NT2/D1 (cell line): ENCODE results near the gene HS6ST1.

Experiments
- DNase-seq: peaks from one replicate; pipeline ENCODE4 v3.0.0-alpha.2; 2011; ENCODE audit warnings: low read depth, low spot score
- H3K27me3 ChIP-seq: 2 replicates; pipeline ENCODE4 v1.6.0; 2011; ENCODE audit warnings: mild to moderate bottlenecking; ENCODE audit not compliant: insufficient read length, insufficient read depth
- H3K36me3 ChIP-seq: 2 replicates; pipeline ENCODE4 v1.6.1; 2011; ENCODE audit warnings: mild to moderate bottlenecking, low read length, mixed read lengths; ENCODE audit not compliant: insufficient read depth, insufficient read length
- H3K4me1 ChIP-seq: 2 replicates; pipeline ENCODE4 v1.5.1; 2011; ENCODE audit not compliant: insufficient read depth, insufficient read length
- H3K4me3 ChIP-seq: 2 replicates; pipeline ENCODE4 v1.5.1; 2011; ENCODE audit warnings: low read depth; ENCODE audit not compliant: insufficient read length
- H3K9ac ChIP-seq: 2 replicates; pipeline ENCODE4 v1.6.0; 2011; ENCODE audit warnings: low read depth; ENCODE audit not compliant: insufficient read length
- H3K9me3 ChIP-seq: 2 replicates; pipeline ENCODE4 v1.5.1; 2011; ENCODE audit warnings: mild to moderate bottlenecking, low read length; ENCODE audit not compliant: insufficient read depth
- SUZ12 ChIP-seq: IDR thresholded peaks from 2 replicates; pipeline ENCODE4 v1.6.1; 2011; ENCODE audit not compliant: insufficient read length, insufficient read depth; ENCODE audit errors: extremely low read depth
- YY1 ChIP-seq: IDR thresholded peaks from 2 replicates; pipeline ENCODE4 v1.6.1; 2011; ENCODE audit not compliant: insufficient read length, insufficient read depth
- ZNF274 ChIP-seq: IDR thresholded peaks from 2 replicates; pipeline ENCODE4 v1.6.1; 2011; ENCODE audit warnings: mild to moderate bottlenecking, low read depth, low read length

Gene HS6ST1

DNA sequence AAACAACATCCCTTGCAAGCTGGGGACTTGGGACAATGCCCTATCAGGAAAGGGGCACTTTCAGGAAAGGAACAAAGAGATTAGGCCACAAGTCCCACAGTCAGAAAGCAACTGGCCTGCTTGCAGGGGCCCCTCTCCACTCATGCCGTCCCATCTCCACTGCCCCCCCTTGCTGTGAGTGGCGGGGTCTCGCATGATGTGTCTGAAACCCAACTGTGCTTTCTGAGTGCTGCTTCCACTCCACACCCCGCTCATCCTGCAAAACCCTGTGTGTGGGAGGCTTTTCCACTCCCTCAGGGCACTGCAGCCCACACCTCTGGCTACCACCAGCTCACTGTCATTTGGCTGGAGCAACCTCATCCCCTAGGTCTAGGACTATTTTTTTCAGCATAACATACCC lies 7.9 kb downstream of the HS6ST1 start:
- no peak for TF ChIP-seq SUZ12
- TF ChIP-seq ZNF274 = no peak
- no peak for TF ChIP-seq YY1
- Histone ChIP-seq H3K27me3 (no peaks in the 10 kb centered on the region), H3K4me3 (no peak overlapping the region), H3K9me3 (no peaks in the 10 kb centered on the region), H3K4me1 (peaks cover 52% of the 10 kb centered on the region), H3K36me3 (peaks cover 98% of the 10 kb centered on the region), H3K9ac (no peak overlapping the region)
- no peak for DNase-seq

DNA sequence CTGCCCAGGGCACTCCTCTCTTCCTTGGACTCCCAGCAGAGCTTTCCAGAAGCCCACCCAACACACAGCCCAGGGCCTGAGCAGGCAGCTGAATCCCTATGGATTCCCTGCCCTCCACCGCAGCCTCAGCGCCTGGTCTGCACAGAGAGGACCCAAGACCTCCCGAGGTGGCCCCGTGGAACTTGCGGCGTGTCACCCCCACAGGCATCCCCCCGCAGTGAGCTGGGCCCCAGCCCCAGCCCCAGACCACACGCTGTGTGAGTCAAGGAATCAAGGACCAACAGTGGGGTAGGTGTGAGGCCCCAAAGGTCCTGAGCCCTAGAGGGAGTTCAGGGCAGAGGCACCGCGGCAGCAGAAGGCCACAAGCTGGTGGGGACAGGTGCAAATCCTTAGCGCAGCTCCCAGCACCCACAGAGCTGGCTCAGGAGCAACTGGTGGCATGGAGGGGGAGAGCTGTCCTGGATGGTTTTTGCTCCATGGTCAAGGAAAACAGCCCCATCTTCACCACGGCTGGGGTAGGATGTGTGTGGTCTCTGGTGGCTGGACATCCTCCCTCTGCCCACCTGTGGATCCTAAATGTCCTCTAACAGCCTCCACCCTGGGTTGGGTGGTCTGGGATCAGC lies 8.5 kb downstream of the HS6ST1 start:
- Histone ChIP-seq H3K27me3 (no peaks in the 10 kb centered on the region), H3K36me3 (peaks cover 97% of the 10 kb centered on the region), H3K4me3 (no peak overlapping the region), H3K4me1 (peaks cover 52% of the 10 kb centered on the region), H3K9me3 (no peaks in the 10 kb centered on the region), H3K9ac (no peak overlapping the region)
- DNase-seq = no peak
- TF ChIP-seq YY1 (no peak), ZNF274 (no peak), SUZ12 (no peak)

DNA sequence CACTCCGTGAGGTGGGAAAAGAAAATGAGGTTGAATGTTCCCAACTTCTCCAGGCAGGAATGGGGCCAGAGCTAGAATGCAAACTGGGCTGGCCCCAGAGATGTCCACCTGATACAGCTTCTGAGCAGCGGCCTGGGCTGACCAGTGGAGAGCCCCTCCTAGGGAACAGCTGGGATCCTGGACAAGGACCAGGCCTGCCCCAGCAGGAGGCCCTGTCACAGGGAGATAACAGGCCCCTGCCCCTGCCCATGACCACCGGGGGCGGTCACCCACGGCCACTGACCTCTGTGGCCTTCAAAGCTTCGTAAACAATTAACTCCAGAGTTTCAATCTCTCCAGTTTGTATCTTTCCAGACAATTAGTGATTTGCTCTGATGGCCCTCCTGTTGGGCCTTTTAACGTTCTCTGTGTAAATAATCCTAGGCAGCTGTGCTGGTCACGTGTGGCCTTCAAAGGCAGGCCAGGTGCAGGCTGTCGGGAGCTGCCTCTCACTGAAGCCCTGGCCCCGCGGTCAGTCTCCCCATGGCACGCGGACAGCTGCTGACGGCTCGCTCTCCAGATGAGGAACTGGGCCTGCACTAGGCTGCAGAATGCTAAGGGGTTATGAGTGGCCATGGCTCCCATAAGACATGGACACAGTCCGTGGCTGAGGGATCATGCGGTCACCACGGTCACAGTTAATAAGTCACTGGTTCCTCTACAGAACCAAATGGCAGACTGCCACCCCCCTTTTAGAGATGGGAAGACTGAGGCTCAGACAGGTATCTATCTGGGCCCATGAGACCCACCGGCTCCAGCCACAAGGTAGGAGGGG lies 9.2 kb downstream of the HS6ST1 start:
- Histone ChIP-seq H3K4me1 (peaks cover 52% of the 10 kb centered on the region), H3K36me3 (peaks cover 94% of the 10 kb centered on the region), H3K4me3 (no peak overlapping the region), H3K9ac (no peak overlapping the region), H3K27me3 (no peaks in the 10 kb centered on the region), H3K9me3 (no peaks in the 10 kb centered on the region)
- DNase-seq = no peak
- TF ChIP-seq YY1 = no peak
- TF ChIP-seq SUZ12 = no peak
- no peak for TF ChIP-seq ZNF274

DNA sequence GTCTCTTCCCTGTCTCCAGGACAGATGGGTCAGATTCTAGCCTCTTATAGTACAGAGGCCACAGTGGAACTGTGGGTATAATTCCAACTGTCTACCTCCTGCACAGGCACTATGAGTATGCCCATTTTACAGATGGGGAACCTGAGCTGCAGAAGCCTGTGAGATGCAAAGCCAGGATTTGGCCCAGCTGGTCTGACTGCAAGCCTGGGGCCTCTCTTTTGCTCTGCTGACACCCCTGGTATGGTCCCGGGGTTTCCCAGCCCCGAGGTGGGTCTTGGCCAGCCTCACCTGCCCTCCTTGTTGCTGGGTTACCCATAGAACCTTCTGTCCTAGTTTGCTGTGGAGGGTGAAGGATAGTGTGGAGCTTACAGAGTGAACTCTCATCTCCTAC lies 9.8 kb downstream of the HS6ST1 start:
- no peaks in the 10 kb centered on the region for H3K9me3 ChIP-seq
- no peak overlapping the region for H3K9ac ChIP-seq
- H3K36me3 ChIP-seq = peaks cover 94% of the 10 kb centered on the region
- no peaks in the 10 kb centered on the region for H3K27me3 ChIP-seq
- no peak for DNase-seq
- H3K4me1 ChIP-seq = peaks cover 46% of the 10 kb centered on the region
- TF ChIP-seq YY1 (no peak), ZNF274 (no peak), SUZ12 (no peak)
- H3K4me3 ChIP-seq = no peak overlapping the region

DNA sequence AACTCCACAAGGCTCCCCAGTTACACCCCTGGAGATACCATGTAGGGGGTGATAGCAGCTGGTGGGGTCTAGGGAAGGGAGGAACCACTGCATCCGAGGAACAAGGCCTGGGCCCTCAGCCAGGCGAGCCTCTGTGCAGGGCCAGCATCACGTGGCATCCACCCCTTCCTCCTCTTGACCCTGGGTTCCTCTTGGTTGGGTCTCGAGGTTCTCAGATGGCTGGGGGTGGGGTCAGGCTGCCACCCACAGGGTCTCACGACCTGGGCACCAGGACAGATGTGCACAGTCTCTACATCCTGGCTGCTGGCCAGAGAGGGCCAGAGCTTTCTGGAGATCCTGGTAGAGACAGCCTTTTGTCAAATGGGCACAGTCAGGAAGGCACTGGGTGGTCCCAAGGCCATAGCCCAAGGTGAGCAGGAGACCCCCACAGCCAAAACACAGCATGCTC lies 10.4 kb downstream of the HS6ST1 start:
- Histone ChIP-seq H3K36me3 (peaks cover 94% of the 10 kb centered on the region), H3K4me1 (peaks cover 44% of the 10 kb centered on the region), H3K9ac (no peak overlapping the region), H3K4me3 (no peak overlapping the region), H3K27me3 (no peaks in the 10 kb centered on the region), H3K9me3 (no peaks in the 10 kb centered on the region)
- TF ChIP-seq YY1 (no peak), SUZ12 (no peak), ZNF274 (no peak)
- DNase-seq = no peak

DNA sequence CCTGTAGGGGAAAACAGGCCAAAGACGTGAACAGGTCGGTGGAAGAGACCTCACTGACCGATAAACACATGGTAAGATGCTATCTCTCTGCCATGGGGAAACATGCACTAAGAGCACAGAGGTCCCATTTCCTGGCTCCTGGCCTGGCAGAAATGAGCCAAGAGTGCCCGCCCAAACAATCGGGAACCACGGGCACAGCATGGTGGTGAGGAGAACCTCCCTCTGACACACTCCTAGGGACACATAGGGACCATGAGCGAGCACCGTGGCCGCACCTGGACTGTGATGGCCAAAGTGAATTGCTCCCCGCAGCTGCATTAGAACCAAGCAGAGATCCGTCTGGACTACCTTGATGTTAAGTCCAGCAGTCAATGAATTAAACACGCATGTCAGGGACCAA lies 11.1 kb downstream of the HS6ST1 start:
- no peaks in the 10 kb centered on the region for H3K9me3 ChIP-seq
- no peak overlapping the region for H3K9ac ChIP-seq
- no peaks in the 10 kb centered on the region for H3K27me3 ChIP-seq
- peaks cover 95% of the 10 kb centered on the region for H3K36me3 ChIP-seq
- H3K4me1 ChIP-seq = peaks cover 51% of the 10 kb centered on the region
- no peak overlapping the region for H3K4me3 ChIP-seq
- no peak for DNase-seq
- no peak for TF ChIP-seq YY1
- no peak for TF ChIP-seq ZNF274
- no peak for TF ChIP-seq SUZ12

DNA sequence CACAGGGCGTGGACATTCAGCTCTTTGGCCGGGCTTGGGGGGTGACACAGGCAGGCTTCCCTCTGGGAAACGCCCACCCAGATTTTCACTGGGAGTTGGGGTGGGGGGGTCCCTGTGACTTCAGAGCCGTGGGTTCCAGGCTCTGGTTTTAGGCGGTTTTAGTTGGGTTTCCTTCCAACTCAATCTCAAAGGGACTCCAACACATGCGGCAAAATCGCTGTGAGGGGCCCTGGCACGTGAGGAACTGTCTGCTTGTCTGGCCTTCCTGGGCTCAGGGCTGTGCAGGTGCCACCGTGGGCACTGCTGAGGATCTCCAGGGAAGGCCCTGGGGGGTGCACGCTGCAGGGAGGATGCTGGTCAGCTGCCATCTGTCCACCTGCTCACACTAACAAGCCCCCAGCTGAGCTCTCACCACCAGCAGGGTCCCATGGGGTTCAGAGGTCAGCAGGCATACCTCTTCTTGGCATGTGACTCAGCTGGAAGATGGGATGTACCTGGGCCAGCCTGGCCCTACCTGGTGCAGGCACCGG lies 11.7 kb downstream of the HS6ST1 start:
- peaks cover 95% of the 10 kb centered on the region for H3K36me3 ChIP-seq
- no peak overlapping the region for H3K4me3 ChIP-seq
- DNase-seq = no peak
- H3K9ac ChIP-seq = peak overlapping the region; percentile 14
- no peaks in the 10 kb centered on the region for H3K27me3 ChIP-seq
- no peaks in the 10 kb centered on the region for H3K9me3 ChIP-seq
- TF ChIP-seq ZNF274 = no peak
- no peak for TF ChIP-seq YY1
- no peak for TF ChIP-seq SUZ12
- peaks cover 55% of the 10 kb centered on the region for H3K4me1 ChIP-seq
